Caki2 (cell line): ENCODE data around the gene TRIM16. TPM values are rescaled to one million over a fixed set of nuclear protein-coding genes. Genes with fewer than 3 reads are reported as not detected.
"Not testable (repeated sequence)": the region's sequence is repeated elsewhere in the genome, so short reads cannot be mapped to it uniquely, and the experiment has no call there.

ENCODE experiments used
- DNase-seq: peaks from one replicate; pipeline ENCODE4 v3.0.0-alpha.2; 2015; ENCODE audit warnings: low read depth
- in situ Hi-C: cut with HindIII; loops from 2 replicates; pipeline ENCODE4 v1.10.0; 2016; ENCODE audit warnings: low sequenced_read_pairs, low pct_unique_long_range_greater_than_20kb, mixed read lengths
- total RNA-seq: library from RNA; depleted of rRNA; stranded (reverse); fragments of >200 nt; shearing (Covaris generic); gene quantifications from 2 replicates; pipeline ENCODE4 v1.2.3, GENCODE V29; 2014; ENCODE audit warnings: low replicate concordance; rRNA removed

TRIM16 gene
- 279 and 345 TPM in 2 replicates for total RNA-seq

GRCh38 chr17:15683824-15684478 is at the start of gene TRIM16:
TSS of gene TRIM16 (minus strand) at chr17:15684311. CDS start at chr17:15651609, 32,702 bp downstream.
- in situ Hi-C loops: not testable (repeated sequence)

GRCh38 chr17:15733174-15733789 is 49.2 kb upstream of the TRIM16 start:
- in situ Hi-C loops, DNase-seq: not testable (repeated sequence)

More at GRCh38 chr17:15683824-15684478, at the start of gene TRIM16:
- peak; percentile 45 for DNase-seq

GRCh38 chr17:15731900-15732299 is 47.8 kb upstream of the TRIM16 start, which contains the start of gene TBC1D26:
TSS of gene TBC1D26 (plus strand) at chr17:15732283. CDS start at chr17:15735349, 3,066 bp downstream.
- DNase-seq, in situ Hi-C loops: not testable (repeated sequence)

- DNase-seq, in situ Hi-C loops: not testable (repeated sequence)
Observed at GRCh38 chr17:15730535-15730934, 46.4 kb upstream of the TRIM16 start.

GRCh38 chr17:15716601-15717563 is 32.8 kb upstream of the TRIM16 start:
- DNase-seq: peak; percentile 22
- in situ Hi-C loops: not testable (repeated sequence)

- in situ Hi-C loops, DNase-seq: not testable (repeated sequence)
Observed at GRCh38 chr17:15708879-15709278, 24.8 kb upstream of the TRIM16 start.

- in situ Hi-C loops, DNase-seq: not testable (repeated sequence)
Observed at GRCh38 chr17:15704813-15705212, 20.7 kb upstream of the TRIM16 start.

- DNase-seq, in situ Hi-C loops: not testable (repeated sequence)
Observed at GRCh38 chr17:15704239-15704638, 20.1 kb upstream of the TRIM16 start.

- DNase-seq, in situ Hi-C loops: not testable (repeated sequence)
Observed at GRCh38 chr17:15699937-15700336, 15.8 kb upstream of the TRIM16 start.

GRCh38 chr17:15699413-15699924 is 15.4 kb upstream of the TRIM16 start, which contains the start of gene ZNF286A:
TSS of gene ZNF286A (plus strand) at chr17:15699752. CDS start at chr17:15700330, 578 bp downstream.
- in situ Hi-C loops: not testable (repeated sequence)
- DNase-seq: peak; percentile 95

- peak; percentile 3 for DNase-seq
- in situ Hi-C loops: not testable (repeated sequence)
Observed at GRCh38 chr17:15698967-15699366, 14.9 kb upstream of the TRIM16 start.

- in situ Hi-C loops, DNase-seq: not testable (repeated sequence)
Observed at GRCh38 chr17:15687494-15687893, 3.4 kb upstream of the TRIM16 start.

GRCh38 chr17:15683135-15683534 is 976 bp downstream of the TRIM16 start:
- not testable (repeated sequence) for DNase-seq

GRCh38 chr17:15675991-15676390 is 8.1 kb downstream of the TRIM16 start:
- DNase-seq, in situ Hi-C loops: not testable (repeated sequence)

More at GRCh38 chr17:15683135-15683534, 976 bp downstream of the TRIM16 start:
- in situ Hi-C loops: not testable (repeated sequence)

- DNase-seq, in situ Hi-C loops: not testable (repeated sequence)
Observed at GRCh38 chr17:15674640-15675039, 9.5 kb downstream of the TRIM16 start.

- in situ Hi-C loops, DNase-seq: not testable (repeated sequence)
Observed at GRCh38 chr17:15669526-15669925, 14.6 kb downstream of the TRIM16 start.

- in situ Hi-C loops: no loop called here
- DNase-seq: no peak
Observed at GRCh38 chr17:15663691-15664090, 20.4 kb downstream of the TRIM16 start.

- in situ Hi-C loops: no loop called here
Observed at GRCh38 chr17:15663176-15663575, 20.9 kb downstream of the TRIM16 start.

More at GRCh38 chr17:15663176-15663575, 20.9 kb downstream of the TRIM16 start:
- no peak for DNase-seq
